Activated CD4-positive, alpha-beta memory T cell treated with anti-CD3 and anti-CD28 coated beads, Interleukin-2, amount 10 ng/mL, durations not matched to agents 7 days and 5 days (primary cell): ENCODE results near the gene PLEKHA5. TPM values are rescaled to one million over a fixed set of nuclear protein-coding genes. Genes with fewer than 3 reads are reported as not detected.

ENCODE experiments used
- CTCF ChIA-PET: fragments of 350-600 bp; sonication (Branson Sonifier 250); formaldehyde crosslinking; loops from one replicate; lab custom pipeline; 2021; ENCODE audit warnings: antibody characterized with exemption, inconsistent platforms; lab: Charles Lee
- POLR2A ChIA-PET: fragments of 350-600 bp; sonication (Branson Sonifier 250); formaldehyde crosslinking; loops from one replicate; lab custom pipeline; 2021; ENCODE audit warnings: antibody characterized with exemption; lab: Charles Lee
- DNase-seq: peaks from one replicate; pipeline ENCODE4 v3.0.0-alpha.2; 2020
- H3K27ac Mint-ChIP-seq: one replicate; pipeline ENCODE4 v1.8.0; 2021; ENCODE audit warnings: mild to moderate bottlenecking, mixed read lengths
- H3K27me3 Mint-ChIP-seq: one replicate; pipeline ENCODE4 v1.8.0; 2021; ENCODE audit warnings: mixed read lengths
- H3K36me3 Mint-ChIP-seq: one replicate; pipeline ENCODE4 v1.8.0; 2021; ENCODE audit warnings: low read depth, mixed read lengths
- H3K4me1 Mint-ChIP-seq: one replicate; pipeline ENCODE4 v1.8.0; 2021; ENCODE audit warnings: mixed read lengths
- H3K4me3 Mint-ChIP-seq: one replicate; pipeline ENCODE4 v1.8.0; 2021; ENCODE audit warnings: mild to moderate bottlenecking, mixed read lengths
- H3K9me3 Mint-ChIP-seq: one replicate; pipeline ENCODE4 v1.8.0; 2021; ENCODE audit warnings: mixed read lengths
- total RNA-seq, 2 experiments: library from RNA; stranded (reverse); gene quantifications; one replicate each; pipeline ENCODE4 v1.2.3, GENCODE V29; 2021

The PLEKHA5 gene
- total RNA-seq, 2 experiments from 2014 or later, result 13.5 to 15.2 TPM

DNA sequence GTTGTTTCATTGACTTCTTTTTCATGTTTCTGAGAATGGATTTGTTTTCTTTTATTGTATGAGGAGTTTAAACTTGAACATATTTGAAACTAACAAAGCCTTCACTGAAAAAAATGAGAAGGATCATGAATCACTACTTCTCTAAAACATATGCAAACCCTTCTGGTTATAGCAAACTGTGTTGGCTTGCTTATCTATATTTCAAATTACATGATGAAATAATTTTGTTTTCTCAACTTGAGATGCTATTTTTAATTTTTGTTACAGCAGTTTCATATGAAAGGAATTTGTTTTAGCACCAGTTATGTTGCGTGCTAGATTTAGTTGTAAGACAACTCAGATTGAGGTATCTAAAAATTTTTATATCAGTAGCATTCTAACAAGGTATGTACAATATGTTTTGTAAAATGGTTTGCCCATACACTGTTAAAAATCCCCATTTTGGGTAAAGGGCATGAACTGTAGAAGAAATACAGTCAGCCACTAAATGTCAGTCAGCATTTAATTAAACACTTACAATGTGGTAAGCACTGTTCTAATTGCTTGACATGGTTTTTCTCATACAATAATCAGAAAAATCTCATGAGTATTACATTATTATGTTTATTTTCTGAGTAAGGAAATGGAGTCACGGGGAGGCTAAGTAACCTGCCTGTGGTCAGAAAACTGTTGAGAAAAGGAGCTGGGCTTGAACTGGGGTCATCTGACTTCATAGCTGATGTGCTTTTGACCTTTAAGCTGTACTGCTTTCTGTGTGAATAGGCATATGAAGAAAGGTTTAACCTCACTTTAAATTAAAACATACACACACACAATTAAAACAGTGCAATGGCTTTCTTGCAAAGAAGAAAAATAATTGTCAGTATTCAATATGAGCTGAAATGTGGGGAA lies 105.7 kb downstream of the PLEKHA5 start:
- no peaks in the 10 kb centered on the region for H3K27me3 Mint-ChIP-seq
- no peak for DNase-seq
- H3K4me3 Mint-ChIP-seq, result no peak overlapping the region
- no peaks in the 10 kb centered on the region for H3K9me3 Mint-ChIP-seq
- CTCF ChIA-PET, result no interaction called here
- POLR2A ChIA-PET, result no interaction called here
- no peaks in the 10 kb centered on the region for H3K36me3 Mint-ChIP-seq
- no peak overlapping the region for H3K27ac Mint-ChIP-seq
- H3K4me1 Mint-ChIP-seq, result peaks cover 3% of the 10 kb centered on the region

DNA sequence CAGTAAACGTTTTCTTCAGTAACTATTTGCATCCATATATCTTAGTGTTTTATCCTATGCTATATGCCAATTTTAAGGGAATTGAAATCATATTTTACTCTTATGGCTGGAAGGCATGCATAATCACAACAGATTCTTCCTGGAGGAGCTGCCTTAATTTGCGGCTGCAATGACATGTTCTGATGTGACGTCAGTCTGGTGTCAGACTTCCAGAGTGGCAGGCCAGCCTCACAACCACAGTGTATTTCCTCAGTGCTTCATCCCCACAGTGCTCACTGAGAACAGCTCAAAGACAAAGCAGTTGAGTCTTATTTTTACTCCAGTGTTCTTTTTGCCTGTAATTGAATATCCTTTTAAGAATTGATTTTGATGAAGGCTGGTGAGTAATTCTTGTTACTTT lies 107.1 kb downstream of the PLEKHA5 start:
- CTCF ChIA-PET, result interaction anchor here (1.2 kb wide), 1 partner anchor 14 kb away, joined by 4 read pairs; no protein-coding TSS in a partner anchor
- Mint-ChIP-seq H3K27ac (no peak overlapping the region), H3K4me3 (no peak overlapping the region), H3K27me3 (no peaks in the 10 kb centered on the region), H3K9me3 (no peaks in the 10 kb centered on the region), H3K4me1 (peaks cover 3% of the 10 kb centered on the region), H3K36me3 (no peaks in the 10 kb centered on the region)
- no peak for DNase-seq
- POLR2A ChIA-PET, result no interaction called here

DNA sequence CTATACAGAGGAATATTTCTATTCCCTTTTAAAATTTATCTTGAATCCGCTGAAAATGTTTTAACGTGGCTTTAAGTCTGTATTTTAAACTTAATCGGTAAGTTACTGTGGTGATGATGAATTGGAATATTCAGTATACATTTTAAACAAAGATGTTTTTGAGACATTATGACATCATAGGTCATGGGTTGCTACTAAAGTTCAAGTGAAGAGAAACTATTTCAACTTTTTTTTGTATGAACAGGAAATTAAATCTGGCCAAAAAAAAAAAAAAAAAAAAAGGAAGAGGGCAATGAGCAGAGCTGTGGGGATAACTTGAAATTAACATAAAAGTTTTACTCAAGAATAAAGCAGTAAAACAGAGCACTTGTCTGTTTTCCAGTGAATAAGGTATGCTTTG lies 109.0 kb downstream of the PLEKHA5 start:
- no peaks in the 10 kb centered on the region for H3K36me3 Mint-ChIP-seq
- no peak overlapping the region for H3K27ac Mint-ChIP-seq
- peaks cover 6% of the 10 kb centered on the region for H3K4me1 Mint-ChIP-seq
- no peaks in the 10 kb centered on the region for H3K27me3 Mint-ChIP-seq
- no peak for DNase-seq
- ChIA-PET POLR2A (no interaction called here), CTCF (interaction anchor here (0.6 kb wide), 1 partner anchor 41 kb away, joined by 3 read pairs; no protein-coding TSS in a partner anchor)
- no peaks in the 10 kb centered on the region for H3K9me3 Mint-ChIP-seq
- H3K4me3 Mint-ChIP-seq, result no peak overlapping the region

DNA sequence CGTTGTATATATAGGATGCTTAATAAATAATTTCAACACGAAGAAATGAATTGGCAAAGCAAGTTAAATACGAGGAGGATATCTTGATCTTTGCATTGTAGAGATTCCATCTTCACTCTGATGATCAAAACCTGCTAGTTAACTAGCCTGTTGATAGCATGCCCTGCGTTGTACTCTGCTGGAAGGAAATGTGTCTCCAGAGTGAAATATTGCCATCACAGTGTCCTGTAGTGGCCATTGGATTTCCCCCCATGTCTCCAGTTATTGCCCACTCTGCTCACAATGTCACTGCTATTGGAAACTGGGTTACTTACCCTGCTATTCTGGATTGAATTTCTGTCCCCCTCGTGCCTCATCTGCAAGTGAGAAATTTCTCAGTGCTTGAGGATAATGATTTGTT lies 109.6 kb downstream of the PLEKHA5 start:
- H3K27ac Mint-ChIP-seq, result no peak overlapping the region
- H3K4me3 Mint-ChIP-seq, result no peak overlapping the region
- H3K9me3 Mint-ChIP-seq, result no peaks in the 10 kb centered on the region
- no peaks in the 10 kb centered on the region for H3K27me3 Mint-ChIP-seq
- DNase-seq, result no peak
- CTCF ChIA-PET, result interaction anchor here (0.6 kb wide), 1 partner anchor 41 kb away, joined by 3 read pairs; no protein-coding TSS in a partner anchor
- H3K4me1 Mint-ChIP-seq, result peaks cover 6% of the 10 kb centered on the region
- no peaks in the 10 kb centered on the region for H3K36me3 Mint-ChIP-seq
- POLR2A ChIA-PET, result no interaction called here

DNA sequence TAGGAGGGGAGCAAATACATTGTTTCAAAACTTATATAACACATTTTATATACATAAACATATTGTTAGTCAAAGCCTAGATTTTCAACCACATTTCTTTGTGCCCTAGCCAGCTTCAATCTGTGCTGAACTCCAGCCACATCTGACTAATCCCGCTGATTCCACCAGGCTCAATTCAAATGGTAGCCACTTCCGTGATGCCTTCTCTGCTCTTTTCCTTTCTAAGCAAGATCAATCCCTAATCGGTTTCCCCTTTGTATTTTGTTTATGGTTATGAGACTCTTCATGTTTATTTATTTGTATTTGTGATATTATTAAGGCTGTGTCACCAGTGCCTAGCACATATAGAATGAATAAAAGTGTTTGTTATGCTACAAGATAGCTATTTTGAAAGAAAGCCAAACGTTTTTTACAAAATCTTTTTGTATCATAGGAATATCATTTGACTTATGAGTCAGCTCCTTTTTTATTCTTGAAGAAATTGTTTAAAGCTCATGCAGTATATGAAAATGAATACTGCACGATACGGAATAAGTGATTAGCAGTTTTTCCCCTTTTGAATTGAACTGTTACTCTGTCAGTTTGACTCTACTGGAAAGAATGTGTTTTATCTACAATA lies 110.2 kb downstream of the PLEKHA5 start:
- H3K4me3 Mint-ChIP-seq, result no peak overlapping the region
- no peaks in the 10 kb centered on the region for H3K9me3 Mint-ChIP-seq
- H3K27me3 Mint-ChIP-seq, result no peaks in the 10 kb centered on the region
- no peaks in the 10 kb centered on the region for H3K36me3 Mint-ChIP-seq
- no peak overlapping the region for H3K27ac Mint-ChIP-seq
- ChIA-PET POLR2A (no interaction called here), CTCF (interaction anchor here (1.2 kb wide), 1 partner anchor 16 kb away, joined by 3 read pairs; no protein-coding TSS in a partner anchor)
- peaks cover 6% of the 10 kb centered on the region for H3K4me1 Mint-ChIP-seq
- no peak for DNase-seq

DNA sequence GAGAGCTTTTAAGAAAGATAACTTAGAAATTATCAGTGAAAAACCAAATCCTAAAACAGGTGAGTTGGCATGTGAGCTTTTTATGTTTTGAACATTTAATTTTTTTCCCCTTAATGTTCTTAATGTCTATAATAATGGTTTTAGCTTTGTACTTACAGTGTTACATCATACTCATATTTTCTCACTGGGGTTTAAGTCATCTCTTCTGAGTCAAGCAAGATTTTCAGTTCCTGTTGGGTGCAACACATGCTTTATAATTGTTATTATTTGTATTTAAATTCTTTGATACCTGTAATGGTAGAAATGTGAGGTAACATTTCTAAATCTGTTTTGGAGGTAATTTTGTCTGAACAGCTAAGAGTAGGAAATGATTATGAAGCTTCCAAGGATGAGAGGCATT lies 113.0 kb downstream of the PLEKHA5 start:
- no peak overlapping the region for H3K27ac Mint-ChIP-seq
- ChIA-PET POLR2A (no interaction called here), CTCF (no interaction called here)
- H3K4me1 Mint-ChIP-seq, result peaks cover 3% of the 10 kb centered on the region
- no peak overlapping the region for H3K4me3 Mint-ChIP-seq
- H3K36me3 Mint-ChIP-seq, result no peaks in the 10 kb centered on the region
- no peaks in the 10 kb centered on the region for H3K27me3 Mint-ChIP-seq
- no peak for DNase-seq
- H3K9me3 Mint-ChIP-seq, result no peaks in the 10 kb centered on the region

DNA sequence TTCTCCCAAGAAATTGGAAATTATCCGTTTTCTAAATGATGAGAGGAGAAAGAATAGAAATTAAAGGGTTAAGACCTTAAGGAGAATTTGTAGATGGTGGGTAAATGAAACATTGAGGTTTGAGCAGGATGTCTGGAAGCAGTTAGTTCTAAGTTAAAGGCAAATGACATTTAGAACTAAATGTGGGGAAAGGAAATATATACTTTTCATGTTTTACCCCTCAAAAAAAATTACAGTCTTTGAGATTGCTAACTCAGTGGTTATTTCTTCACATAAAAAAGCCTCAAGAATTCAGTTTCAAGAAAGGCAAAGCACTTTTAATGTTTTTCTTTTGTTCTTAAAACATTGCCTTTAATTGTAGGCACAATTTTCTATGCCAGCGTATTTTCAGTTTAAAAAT lies 114.0 kb downstream of the PLEKHA5 start:
- H3K27me3 Mint-ChIP-seq, result no peaks in the 10 kb centered on the region
- peaks cover 3% of the 10 kb centered on the region for H3K4me1 Mint-ChIP-seq
- H3K27ac Mint-ChIP-seq, result no peak overlapping the region
- no peak overlapping the region for H3K4me3 Mint-ChIP-seq
- ChIA-PET CTCF (no interaction called here), POLR2A (no interaction called here)
- H3K36me3 Mint-ChIP-seq, result no peaks in the 10 kb centered on the region
- no peaks in the 10 kb centered on the region for H3K9me3 Mint-ChIP-seq
- no peak for DNase-seq

DNA sequence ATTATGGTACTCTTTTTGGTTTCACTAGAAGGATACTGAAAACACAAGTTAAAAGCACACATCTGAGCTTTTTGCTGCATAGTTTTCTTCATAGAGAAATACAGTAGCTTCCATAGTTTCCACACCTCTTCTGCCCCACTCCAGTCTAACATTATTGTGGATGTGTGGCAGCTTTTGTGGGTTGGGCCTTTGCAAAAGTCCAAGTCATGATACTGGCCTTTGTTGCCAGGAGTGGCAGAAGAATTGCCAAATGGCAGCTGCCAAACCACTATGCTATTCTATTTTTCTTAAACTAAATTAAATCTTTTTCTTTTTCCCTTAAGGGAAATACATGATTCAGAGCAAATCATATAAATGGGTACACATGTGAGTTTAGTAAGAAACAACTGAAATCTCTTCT lies 114.8 kb downstream of the PLEKHA5 start:
- no peaks in the 10 kb centered on the region for H3K9me3 Mint-ChIP-seq
- no peaks in the 10 kb centered on the region for H3K27me3 Mint-ChIP-seq
- no peak overlapping the region for H3K27ac Mint-ChIP-seq
- no peak overlapping the region for H3K4me3 Mint-ChIP-seq
- peaks cover 3% of the 10 kb centered on the region for H3K4me1 Mint-ChIP-seq
- no peak for DNase-seq
- CTCF ChIA-PET, result no interaction called here
- POLR2A ChIA-PET, result no interaction called here
- H3K36me3 Mint-ChIP-seq, result no peaks in the 10 kb centered on the region

DNA sequence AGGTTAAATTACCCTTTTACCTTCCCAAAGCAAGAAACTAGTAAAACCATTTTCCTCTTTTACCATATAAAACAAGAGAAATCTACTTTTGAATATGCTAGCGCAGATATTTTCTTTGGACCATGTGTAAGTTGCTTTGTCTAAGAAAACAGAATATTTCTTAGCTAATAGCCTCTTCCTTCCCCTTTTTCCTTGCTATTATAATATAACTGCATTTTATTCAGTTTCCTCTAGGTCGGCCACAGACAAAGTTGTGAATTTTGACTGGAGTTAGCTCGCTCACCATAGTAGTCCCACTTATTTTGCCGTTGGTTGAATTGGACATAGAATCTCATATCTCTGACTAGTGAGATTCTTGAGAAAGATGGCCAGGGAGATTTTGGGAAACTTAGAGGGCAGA lies 115.6 kb downstream of the PLEKHA5 start:
- no peaks in the 10 kb centered on the region for H3K9me3 Mint-ChIP-seq
- no peak overlapping the region for H3K4me3 Mint-ChIP-seq
- ChIA-PET CTCF (no interaction called here), POLR2A (no interaction called here)
- no peaks in the 10 kb centered on the region for H3K36me3 Mint-ChIP-seq
- H3K4me1 Mint-ChIP-seq, result peaks cover 3% of the 10 kb centered on the region
- no peak overlapping the region for H3K27ac Mint-ChIP-seq
- no peaks in the 10 kb centered on the region for H3K27me3 Mint-ChIP-seq
- no peak for DNase-seq

DNA sequence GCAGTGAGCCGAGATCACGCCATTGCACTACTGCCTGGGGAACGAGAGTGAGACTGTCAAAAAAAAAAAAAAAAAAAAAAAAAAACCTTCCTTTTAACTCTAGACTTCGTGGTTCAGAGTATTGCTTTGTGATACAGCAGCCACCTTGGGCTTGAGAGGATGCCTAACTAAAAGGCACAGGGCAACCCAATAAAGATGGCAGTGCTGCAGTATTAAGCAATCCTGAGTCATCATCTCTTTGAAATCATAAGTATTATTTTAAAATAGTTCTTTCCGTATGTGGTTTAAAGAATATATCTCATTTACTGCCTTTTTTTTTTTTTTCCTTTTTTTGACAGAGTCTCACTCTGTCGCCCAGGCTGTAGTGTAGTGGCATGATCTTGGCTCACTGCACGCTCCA lies 116.1 kb downstream of the PLEKHA5 start:
- Mint-ChIP-seq H3K4me1 (peaks cover 3% of the 10 kb centered on the region), H3K9me3 (no peaks in the 10 kb centered on the region), H3K36me3 (no peaks in the 10 kb centered on the region), H3K27ac (no peak overlapping the region), H3K4me3 (no peak overlapping the region), H3K27me3 (no peaks in the 10 kb centered on the region)
- ChIA-PET CTCF (no interaction called here), POLR2A (no interaction called here)
- no peak for DNase-seq

DNA sequence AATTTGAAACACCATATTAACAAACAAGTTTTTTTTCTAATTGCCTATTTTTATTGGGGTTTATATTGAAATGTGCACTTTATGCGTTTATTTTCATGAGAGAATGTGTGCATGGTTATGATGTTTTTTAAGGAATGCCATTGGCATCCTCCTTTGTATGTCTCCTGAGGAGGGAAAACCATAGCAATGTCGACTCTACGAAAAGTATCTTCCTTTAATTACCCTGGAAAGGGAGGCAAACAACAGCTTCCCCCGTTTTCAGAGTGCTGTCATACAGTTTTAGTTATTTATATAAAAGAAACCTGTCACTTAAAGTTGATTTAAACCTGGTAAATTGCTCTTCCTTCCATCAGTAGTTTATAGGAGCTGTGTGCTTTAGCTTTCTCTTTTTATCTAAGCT lies 117.4 kb downstream of the PLEKHA5 start:
- no peaks in the 10 kb centered on the region for H3K36me3 Mint-ChIP-seq
- ChIA-PET CTCF (no interaction called here), POLR2A (no interaction called here)
- H3K9me3 Mint-ChIP-seq, result no peaks in the 10 kb centered on the region
- H3K27me3 Mint-ChIP-seq, result no peaks in the 10 kb centered on the region
- H3K27ac Mint-ChIP-seq, result no peak overlapping the region
- no peak for DNase-seq
- no peak overlapping the region for H3K4me3 Mint-ChIP-seq
- H3K4me1 Mint-ChIP-seq, result peaks cover 3% of the 10 kb centered on the region

DNA sequence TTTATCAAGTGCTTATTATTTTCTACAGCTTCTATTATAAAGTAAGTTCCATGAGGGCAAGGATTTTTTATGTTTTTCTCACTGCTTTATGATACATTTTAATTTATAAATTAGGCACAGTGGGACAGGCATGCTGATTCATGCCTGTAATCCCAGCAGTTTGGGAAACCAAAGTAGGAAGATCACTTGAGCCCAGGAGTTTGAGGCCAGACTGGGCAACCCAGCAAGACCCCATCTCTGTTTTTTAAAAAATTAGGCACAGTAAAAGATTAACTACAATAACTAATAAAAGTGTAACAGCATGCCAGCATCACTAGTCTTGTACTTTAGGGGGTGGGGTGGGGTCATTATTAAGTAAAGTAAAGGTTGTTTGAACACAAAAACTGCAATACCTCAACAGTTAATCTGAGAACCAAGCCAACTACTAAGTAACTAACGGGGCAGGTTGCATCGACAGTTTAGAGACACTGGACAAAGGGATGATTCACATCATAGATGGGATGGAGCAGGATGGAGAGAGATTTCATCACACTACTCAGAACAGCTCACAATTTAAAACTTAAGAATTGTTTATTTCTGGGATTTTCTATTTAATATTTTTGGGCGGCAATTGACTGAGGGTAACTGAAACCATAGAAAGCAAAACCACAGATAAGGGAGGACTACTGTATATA lies 119.5 kb downstream of the PLEKHA5 start:
- ChIA-PET POLR2A (no interaction called here), CTCF (no interaction called here)
- DNase-seq, result no peak
- Mint-ChIP-seq H3K27me3 (no peaks in the 10 kb centered on the region), H3K4me1 (no peaks in the 10 kb centered on the region), H3K9me3 (no peaks in the 10 kb centered on the region), H3K27ac (no peak overlapping the region), H3K36me3 (no peaks in the 10 kb centered on the region), H3K4me3 (no peak overlapping the region)

DNA sequence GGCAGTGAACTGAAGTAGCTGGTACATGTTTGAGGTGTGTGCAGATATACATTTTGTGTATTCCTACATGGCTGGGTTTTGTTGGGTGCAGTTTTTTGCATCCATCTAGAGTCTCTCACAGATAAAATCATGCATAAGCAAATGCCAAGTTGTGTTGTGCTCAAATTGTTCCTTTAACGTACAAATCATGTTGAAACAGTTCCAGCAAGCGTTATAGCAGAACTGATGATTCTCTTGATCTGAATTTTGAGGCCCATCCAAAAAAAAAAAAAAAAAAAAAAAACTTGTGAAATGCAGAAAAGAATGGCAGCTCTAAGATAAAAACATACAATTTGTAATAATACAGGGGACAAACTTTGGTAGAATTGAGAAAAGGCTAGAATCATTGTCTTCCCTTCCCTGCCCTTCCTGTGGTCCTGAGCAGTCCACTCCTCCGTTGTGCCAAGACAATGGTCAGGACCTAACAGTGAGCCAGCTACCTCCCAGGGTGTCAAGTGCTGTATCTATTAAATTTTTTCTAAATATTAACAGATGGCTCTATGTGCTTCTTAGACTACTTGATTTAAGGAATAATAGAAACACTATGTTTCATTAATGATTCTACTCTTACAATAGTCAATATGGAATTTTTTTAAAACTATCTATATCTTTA lies 122.1 kb downstream of the PLEKHA5 start:
- no peaks in the 10 kb centered on the region for H3K36me3 Mint-ChIP-seq
- H3K9me3 Mint-ChIP-seq, result no peaks in the 10 kb centered on the region
- no peak overlapping the region for H3K27ac Mint-ChIP-seq
- no peak overlapping the region for H3K4me3 Mint-ChIP-seq
- DNase-seq, result no peak
- no peaks in the 10 kb centered on the region for H3K4me1 Mint-ChIP-seq
- no peaks in the 10 kb centered on the region for H3K27me3 Mint-ChIP-seq
- CTCF ChIA-PET, result no interaction called here
- POLR2A ChIA-PET, result no interaction called here
